SH-SY5Y (cell line): ENCODE data around the gene CRYGA.

Experiments used
- GATA2 ChIP-seq: IDR thresholded peaks from 2 replicates; pipeline ENCODE4 v1.6.1; 2011; ENCODE audit warnings: mild to moderate bottlenecking, low read depth, low read length
- GATA3 ChIP-seq: IDR thresholded peaks from 2 replicates; pipeline ENCODE4 v1.6.1; 2011; ENCODE audit warnings: low read depth, mild to moderate bottlenecking, low read length, moderate library complexity

CRYGA gene

GRCh38 chr2:208163489-208163888, at the start of gene CRYGA:
TSS of gene CRYGA (minus strand) at chr2:208163589. CDS start at chr2:208163556, 33 bp downstream.
- TF ChIP-seq GATA2 (no peak), GATA3 (no peak)

- TF ChIP-seq GATA2 (no peak), GATA3 (no peak)
These were observed 47.5 kb upstream of the CRYGA start for GRCh38 chr2:208210688-208211451.

DNA sequence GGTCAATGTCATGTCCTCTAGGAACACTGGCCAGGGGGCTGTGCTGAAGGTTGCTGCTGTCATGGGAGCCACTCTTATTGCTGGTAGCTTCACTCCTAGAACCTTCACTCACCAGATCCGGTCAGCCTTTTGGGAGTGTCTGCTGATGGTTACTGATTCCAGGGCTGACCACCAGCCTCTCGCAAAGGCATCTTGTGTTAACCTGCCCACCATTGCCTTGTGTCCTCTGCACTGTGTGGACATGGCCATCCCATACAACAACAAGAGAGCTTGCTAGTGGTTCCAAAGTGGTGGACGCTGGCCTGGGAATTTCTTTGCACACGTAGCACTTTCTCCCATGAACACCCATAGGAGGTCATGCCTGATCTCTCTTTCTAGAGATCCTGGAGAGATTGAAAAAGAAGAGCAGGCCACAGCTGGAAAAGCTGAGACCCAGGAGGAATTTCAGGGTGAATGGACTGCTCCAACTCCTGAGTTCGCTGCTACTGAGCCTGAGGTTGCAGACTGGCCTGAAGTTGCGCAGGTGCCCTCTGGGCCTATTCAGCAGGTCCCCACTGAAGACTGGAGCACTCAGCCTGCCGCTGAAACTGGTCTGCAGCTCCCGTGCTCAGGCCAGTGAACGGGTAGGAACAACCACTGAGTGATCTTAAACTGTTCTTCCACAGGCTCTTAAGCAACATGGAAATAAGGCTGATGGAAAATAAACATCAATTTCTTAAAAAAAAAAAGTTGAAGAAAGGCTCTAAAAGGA, 45.1 kb upstream of the CRYGA start:
- TF ChIP-seq GATA2 (no peak), GATA3 (no peak)

- TF ChIP-seq GATA2, result no peak
- TF ChIP-seq GATA3, result no peak
These were observed 44.4 kb upstream of the CRYGA start for GRCh38 chr2:208207769-208208168.

GRCh38 chr2:208204166-208204565, 40.8 kb upstream of the CRYGA start:
- TF ChIP-seq GATA3, result no peak
- TF ChIP-seq GATA2, result no peak

- TF ChIP-seq GATA3 (no peak), GATA2 (no peak)
These were observed 32.1 kb upstream of the CRYGA start for GRCh38 chr2:208195531-208195930.

- no peak for TF ChIP-seq GATA2
- TF ChIP-seq GATA3, result no peak
These were observed 29.3 kb upstream of the CRYGA start for GRCh38 chr2:208192611-208193236.

GRCh38 chr2:208189810-208190503, 26.6 kb upstream of the CRYGA start, which contains the start of gene C2orf80:
TSS of gene C2orf80 (minus strand) at chr2:208190030. CDS start at chr2:208186986, 3,044 bp downstream.
- no peak for TF ChIP-seq GATA2
- TF ChIP-seq GATA3, result no peak

- TF ChIP-seq GATA3, result no peak
- no peak for TF ChIP-seq GATA2
These were observed 25.9 kb upstream of the CRYGA start for GRCh38 chr2:208189069-208189809.

DNA sequence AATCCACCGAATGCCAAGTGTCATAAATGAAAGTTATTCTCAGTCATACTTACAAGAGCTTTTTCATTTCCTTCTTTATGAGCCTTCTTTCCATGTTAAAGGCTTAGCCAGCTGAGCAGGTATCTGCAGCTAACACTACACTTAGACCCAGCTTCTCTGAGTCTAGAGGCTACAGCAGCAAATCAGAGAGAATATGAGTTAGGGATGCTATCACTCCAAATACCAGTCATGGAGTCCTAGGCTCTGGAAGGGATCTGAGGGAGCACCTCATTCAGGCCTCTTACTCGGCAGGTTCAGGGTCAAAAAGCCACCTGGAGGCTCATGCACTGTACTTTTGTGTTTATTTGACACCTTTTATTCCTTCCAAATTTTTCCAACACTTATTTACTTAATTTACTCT, 23.5 kb upstream of the CRYGA start:
- TF ChIP-seq GATA3, result no peak
- TF ChIP-seq GATA2, result no peak

- TF ChIP-seq GATA2 (no peak), GATA3 (no peak)
These were observed 23.1 kb upstream of the CRYGA start for GRCh38 chr2:208186465-208186864.

- TF ChIP-seq GATA2, result no peak
- TF ChIP-seq GATA3, result no peak
These were observed 20.8 kb upstream of the CRYGA start for GRCh38 chr2:208183972-208184705.

GRCh38 chr2:208183526-208183925, 20.1 kb upstream of the CRYGA start:
- TF ChIP-seq GATA2, result no peak
- no peak for TF ChIP-seq GATA3
